ENCODE results near the gene FLYWCH2. TPM values are rescaled to one million over a fixed set of nuclear protein-coding genes. Genes with fewer than 3 reads are reported as not detected.

The FLYWCH2 gene
- total RNA-seq (ENCODE audit: insufficient read depth, low replicate concordance) = 25.5 TPM

- peak; percentile 99 for DNase-seq (ENCODE audit: low spot score)
These were observed at the start of gene FLYWCH2 for GRCh38 chr16:2882650-2883457. Gene FLYWCH2, plus strand, starts transcription at chr16:2883215. Its CDS starts 13,235 bp downstream, at chr16:2896450.

DNA sequence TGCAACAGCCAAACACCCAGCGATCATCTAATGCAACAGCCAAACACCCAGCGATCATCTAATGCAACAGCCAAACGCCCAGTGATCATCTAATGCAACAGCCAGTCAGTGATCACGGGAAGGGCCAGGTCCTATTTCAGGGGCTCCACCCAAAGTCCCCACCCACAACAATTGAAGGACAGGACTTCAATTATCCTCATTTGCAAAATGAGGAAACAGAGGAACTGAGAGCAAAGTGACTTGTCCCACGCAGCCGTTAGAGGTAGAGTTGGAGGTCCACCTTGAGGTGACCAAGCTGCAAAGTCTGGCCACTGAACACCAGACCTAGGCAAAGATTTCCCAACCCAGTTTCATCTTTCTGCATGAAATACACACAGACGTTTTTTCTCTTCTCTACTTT lies 49.2 kb upstream of the FLYWCH2 start:
- no peak for DNase-seq (ENCODE audit: low spot score)

GRCh38 chr16:2834968-2835367 lies 48.0 kb upstream of the FLYWCH2 start:
- no peak for DNase-seq (ENCODE audit: low spot score)

- DNase-seq (ENCODE audit: low spot score) = peak; percentile 23
These were observed 47.1 kb upstream of the FLYWCH2 start for GRCh38 chr16:2835638-2836493.

DNA sequence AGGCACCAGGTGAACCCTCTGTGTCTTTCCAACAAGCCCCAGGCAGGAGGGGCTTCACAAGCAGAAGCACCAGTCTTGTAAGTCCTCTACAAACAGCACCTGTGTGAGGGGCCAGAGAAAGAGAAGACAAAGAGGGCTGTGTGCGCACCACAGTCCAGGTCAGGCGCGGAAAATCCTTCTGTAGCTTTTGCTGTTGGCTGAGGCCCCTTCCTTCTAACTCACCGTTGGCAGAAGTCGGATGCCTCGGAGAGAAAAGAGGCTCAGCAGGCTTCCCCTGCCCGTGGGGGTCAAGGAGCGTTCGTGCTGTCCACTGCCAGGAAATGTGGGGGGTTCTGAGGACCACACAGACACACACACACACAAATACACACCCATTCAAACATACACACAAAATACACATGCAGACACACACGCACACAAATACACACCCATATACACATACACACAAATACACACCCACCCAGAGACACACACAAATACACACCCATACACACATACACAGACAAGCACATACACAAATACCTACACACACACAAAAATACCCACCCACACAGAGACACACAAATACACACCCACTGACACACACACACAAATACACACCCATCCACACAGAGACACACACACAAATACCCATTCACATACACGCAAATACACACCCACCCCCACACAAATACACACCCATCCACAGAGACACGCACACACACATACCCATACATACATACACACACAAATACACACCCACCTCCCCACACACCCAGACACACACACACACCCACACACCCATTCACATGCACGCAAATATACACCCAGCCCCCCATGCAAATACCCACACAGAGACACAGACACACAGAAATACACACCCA lies 46.1 kb upstream of the FLYWCH2 start:
- DNase-seq (ENCODE audit: low spot score) = no peak

DNA sequence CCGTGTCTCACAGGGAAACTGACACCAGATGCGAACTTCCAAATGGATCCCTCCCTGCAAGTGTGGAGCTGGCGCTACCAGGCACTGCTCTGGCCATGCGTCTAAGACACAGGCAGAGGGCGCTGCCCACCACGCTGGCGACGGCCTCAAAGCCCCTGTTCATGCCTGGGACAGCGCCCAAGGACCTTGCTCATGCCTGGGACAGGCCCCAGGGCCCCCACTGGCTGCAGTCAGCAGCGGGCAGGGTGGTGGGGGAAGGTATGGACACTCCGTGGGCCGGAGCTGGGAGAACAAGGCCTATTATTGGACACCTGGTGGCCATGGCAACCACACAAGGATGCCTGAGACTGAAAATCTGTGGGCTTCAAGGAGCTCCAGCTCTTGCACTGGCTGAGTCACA lies 44.1 kb upstream of the FLYWCH2 start:
- peak; percentile 55 for DNase-seq (ENCODE audit: low spot score)

- DNase-seq (ENCODE audit: low spot score) = no peak
These were observed 43.2 kb upstream of the FLYWCH2 start for GRCh38 chr16:2839650-2840450.

GRCh38 chr16:2840914-2841313 lies 42.1 kb upstream of the FLYWCH2 start:
- no peak for DNase-seq (ENCODE audit: low spot score)

DNA sequence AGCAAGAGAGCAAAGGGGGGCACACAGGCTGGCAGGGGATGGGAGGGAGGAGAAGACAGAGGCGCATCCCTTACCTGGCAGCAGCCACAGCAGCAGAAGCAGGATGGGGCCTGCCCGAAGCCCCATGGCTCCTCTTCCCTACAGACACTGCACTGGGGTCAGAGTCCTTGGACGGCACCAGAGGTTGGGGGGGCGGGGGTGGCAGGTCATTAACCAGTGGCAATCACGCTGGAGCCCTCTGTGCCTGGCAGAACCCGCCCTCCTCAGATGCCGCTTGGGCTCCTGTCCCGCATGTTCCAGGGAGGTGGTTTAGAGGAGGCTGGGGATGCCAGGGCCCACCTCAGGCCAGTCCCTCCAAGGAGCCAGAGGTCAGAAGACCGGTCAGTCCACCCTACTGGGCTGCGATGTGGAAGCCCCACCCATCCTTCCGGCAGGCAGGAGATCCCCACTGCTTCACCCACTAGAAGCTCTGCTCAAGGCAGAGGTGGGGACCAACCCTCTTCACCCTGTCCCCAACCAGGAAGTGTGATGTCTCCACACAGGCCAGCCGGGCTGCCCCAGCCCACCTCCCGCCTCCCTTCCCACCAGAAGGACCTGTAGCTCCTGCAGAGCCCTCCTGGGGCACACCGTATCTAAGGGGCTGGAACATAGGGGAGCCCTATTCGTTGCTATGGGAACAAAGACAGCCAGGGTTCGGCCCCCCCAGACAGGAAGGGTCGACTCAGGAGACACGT lies 41.2 kb upstream of the FLYWCH2 start:
- no peak for DNase-seq (ENCODE audit: low spot score)

DNA sequence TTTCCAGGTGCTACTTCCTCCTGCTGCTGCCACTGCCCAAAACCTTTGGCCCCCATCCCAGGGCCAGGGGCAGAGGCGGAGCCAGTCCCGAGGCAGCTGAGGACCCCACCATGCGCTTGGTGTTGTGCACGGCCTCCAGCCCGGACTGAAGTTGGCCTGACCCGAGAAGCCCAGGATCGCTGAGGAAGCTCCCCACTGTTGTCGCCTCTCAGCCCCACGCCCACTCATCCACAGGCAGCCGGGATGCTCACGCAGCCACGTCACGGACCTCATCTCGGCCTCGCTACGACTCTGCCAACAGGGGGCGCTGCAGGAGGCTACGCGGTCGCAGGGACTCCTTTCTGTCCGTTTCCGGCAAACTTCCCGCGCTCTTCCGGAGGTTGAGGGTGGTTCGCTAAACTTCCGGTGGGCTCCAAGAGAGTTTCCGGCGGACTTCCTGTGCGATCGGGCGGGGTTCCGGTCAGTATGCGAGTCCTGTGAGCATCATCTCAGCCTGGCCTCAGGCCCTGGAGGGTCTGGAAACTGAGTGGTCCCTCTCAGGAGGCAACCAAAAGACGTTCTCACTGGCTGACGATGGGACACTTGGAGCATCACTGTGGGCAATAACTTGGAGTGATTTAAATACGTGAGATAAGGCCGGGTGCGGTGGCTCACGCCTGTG lies 40.5 kb upstream of the FLYWCH2 start:
- DNase-seq (ENCODE audit: low spot score) = no peak

GRCh38 chr16:2843526-2843925 lies 39.5 kb upstream of the FLYWCH2 start:
- no peak for DNase-seq (ENCODE audit: low spot score)

DNA sequence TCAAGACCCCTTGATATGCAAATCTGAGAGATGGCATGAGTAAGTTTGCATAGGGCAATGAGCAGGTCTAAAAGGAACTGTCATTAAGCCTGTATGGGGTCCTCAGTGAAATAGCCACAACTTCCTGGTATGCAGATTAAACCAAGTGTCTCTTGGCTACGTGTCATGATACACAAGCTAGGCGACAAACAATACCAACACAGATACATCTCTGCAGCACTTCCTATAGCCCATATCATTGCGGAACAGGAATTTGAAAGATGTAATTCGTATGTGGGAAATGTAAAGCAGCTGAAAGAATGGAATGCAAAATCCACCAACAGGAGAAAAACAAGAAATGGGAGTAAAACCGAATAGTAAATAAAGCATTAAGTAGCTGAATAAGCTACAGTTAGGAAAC lies 37.9 kb upstream of the FLYWCH2 start:
- DNase-seq (ENCODE audit: low spot score) = no peak

GRCh38 chr16:2846511-2847310 lies 36.3 kb upstream of the FLYWCH2 start:
- DNase-seq (ENCODE audit: low spot score) = no peak

DNA sequence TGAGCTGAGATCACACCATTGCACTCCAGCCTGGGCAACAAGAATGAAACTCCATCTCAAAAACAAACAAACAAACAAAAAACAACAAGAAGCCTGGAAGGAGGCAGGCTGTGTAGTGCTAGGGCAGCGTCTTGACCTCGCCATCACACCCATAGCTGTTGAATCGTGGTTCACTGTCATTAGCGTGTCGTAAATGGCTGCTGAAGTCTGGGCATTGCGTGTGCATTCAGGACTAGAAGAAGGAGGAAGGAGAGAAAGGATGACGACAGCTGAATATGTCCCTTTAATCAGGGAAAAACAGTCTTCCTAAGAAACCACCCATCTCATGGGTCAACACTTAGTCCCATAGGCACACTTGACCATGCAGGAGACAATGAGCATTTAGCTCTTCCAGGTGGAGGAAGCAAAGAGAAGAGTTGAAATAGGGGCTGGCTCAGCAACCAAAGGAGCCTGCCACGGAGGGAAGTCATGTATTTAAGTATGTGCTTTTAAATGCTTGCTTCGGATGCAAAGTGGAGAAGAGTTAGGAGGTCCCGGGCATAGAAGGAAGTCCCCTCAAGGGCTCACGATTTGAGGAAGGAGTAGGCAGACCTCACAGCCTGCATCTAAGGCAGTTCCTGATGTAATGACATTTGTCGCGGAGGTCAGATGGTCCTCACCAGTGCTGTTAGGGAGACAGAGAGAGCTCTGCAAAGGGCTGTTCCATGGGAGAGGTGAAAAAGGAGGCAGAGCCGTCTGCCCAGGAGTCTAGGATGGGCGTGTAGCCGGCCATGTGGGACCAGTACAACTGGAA lies 33.9 kb upstream of the FLYWCH2 start:
- no peak for DNase-seq (ENCODE audit: low spot score)

DNA sequence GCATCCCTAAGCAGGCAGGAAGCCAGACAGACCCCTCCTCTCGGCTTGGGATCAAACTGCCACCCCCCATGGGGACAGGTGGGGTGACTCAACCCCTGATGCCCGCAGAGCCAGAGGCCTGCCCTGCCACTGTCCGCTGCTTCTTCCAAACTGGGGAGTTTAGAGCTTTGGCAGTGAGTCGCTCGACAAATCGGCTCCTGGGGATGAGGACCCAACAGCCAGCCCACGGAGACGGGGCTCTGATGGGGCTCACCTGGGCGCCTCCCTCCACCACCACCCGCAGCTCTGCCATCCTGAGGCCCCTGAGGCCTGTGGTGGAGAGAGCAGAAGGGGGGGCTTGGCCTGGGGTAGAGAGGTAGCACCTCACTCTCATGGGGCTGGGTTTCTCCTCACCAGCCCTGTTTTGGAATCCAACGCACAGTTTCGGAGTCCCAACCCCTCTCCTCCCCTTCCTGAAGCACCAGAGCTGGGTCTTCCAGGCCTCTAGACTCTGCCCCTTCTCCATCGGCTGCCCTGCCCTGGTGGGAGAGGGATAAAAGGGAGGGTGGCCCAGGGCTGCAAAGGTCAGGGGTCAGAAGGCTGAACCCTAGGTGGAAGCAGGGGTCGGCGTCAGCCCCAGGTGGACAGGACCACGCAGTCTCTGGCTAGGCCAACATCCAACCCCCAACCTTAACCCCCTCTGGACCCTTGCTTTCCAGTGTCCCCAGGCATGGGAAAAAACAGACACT lies 30.8 kb upstream of the FLYWCH2 start:
- DNase-seq (ENCODE audit: low spot score) = no peak

DNA sequence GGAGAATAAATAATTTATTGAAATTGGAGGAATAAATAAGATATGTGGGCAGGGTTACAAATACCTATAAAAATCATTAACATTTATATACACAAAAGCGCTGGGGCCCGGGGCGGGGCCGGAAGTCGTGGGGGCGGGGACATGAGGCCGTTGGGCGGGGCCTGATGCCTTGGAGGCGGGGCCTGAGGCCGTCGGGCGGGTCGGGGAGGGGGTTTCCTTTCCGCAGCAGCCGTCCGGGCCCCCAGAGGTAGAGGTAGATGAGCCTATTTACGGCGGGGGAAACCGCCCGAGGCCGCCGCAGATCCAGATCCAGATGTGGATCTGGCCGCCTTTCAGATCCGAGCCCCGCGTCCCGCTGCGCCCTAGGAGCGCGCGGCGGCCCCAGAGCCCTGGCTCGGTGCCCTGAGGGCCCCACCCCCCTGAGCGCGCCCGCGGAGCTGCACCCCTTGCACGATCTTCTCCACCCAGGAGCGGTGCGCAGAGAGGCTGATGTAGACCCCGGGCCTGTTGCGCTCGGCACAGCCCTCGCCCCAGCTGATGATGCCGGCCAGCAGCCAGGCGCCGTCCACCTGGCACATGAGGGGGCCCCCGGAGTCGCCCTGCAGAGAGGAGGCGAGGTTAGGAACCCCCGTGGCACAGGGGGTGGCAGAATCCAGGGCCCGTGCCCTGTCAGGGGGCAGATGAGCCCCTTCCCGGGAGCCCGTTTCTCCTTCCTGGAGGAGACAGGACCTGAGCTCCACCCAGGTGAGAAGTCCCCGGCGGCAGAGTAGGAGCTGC lies 30.1 kb upstream of the FLYWCH2 start:
- DNase-seq (ENCODE audit: low spot score) = no peak

Data from umbilical cord (tissue), 2 donors.